GM21619 (cell line): ENCODE data around the gene SIRT3.
"Not testable (repeated sequence)": the region's sequence is repeated elsewhere in the genome, so short reads cannot be mapped to it uniquely, and the experiment has no call there.

Source experiments
- ATAC-seq: cut with Tn5 transposase; IDR thresholded peaks from one replicate; pipeline ENCODE4 v1.9.1; 2021; ENCODE audit not compliant: unreplicated experiment

Gene SIRT3

DNA sequence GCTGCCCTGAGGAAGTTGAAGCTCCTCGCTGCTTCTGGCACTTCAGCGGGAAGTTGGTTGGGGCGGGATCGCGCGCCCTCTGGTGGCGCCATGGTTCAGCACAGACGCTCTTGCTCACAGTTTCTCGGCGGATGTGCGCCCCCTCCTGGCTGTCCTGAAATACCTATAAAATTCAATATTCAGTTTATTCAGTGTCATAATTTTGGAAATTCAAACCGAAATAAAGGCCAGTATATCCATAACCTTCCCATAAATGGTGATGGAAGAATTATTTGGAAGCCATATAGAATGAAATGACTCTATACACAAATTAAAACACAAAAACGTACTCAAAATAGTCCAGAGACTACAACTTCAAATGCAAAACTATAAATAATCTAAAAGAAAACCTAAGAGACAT, 55.9 kb downstream of the SIRT3 start:
- not testable (repeated sequence) for ATAC-seq
